Measurements from ENCODE around the gene AKR7A3. TPM values are rescaled to one million over a fixed set of nuclear protein-coding genes. Genes with fewer than 3 reads are reported as not detected.
"Not testable (repeated sequence)": the region's sequence is repeated elsewhere in the genome, so short reads cannot be mapped to it uniquely, and the experiment has no call there.

AKR7A3 gene
- total RNA-seq, 1 donor from 2014 or later = 2.1 TPM

DNA sequence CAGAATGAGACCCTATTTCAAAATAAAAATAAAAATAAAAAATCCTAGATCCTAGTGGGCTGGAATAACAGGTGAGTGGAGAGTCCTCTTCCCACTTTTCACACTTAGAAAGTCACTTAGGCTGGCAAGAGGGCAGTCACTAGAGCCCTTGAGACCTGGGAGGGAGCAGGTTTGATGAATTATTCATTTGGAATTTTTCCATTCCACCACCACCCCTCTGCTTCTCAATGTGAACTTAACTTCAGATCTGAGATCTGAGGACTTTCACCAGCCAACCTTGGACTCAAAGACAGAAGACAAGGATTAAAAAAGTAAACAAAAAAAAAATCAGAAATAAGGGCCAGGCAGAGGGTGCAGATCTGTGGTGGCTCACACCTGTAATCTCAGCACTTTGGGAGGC, 16.5 kb downstream of the AKR7A3 start:
- Mint-ChIP-seq H3K36me3 (ENCODE audit: insufficient read depth) (peaks cover 3% of the 10 kb centered on the region), H3K27me3 (no peaks in the 10 kb centered on the region), H3K9me3 (ENCODE audit: low read depth) (peaks cover 5% of the 10 kb centered on the region), H3K4me1 (ENCODE audit: low read depth) (peaks cover 6% of the 10 kb centered on the region), H3K27ac (no peak overlapping the region), H3K4me3 (ENCODE audit: low read depth) (no peak overlapping the region)
- no peak for DNase-seq (ENCODE audit: low spot score, unreplicated experiment)
- TF ChIP-seq, protein P1, sequence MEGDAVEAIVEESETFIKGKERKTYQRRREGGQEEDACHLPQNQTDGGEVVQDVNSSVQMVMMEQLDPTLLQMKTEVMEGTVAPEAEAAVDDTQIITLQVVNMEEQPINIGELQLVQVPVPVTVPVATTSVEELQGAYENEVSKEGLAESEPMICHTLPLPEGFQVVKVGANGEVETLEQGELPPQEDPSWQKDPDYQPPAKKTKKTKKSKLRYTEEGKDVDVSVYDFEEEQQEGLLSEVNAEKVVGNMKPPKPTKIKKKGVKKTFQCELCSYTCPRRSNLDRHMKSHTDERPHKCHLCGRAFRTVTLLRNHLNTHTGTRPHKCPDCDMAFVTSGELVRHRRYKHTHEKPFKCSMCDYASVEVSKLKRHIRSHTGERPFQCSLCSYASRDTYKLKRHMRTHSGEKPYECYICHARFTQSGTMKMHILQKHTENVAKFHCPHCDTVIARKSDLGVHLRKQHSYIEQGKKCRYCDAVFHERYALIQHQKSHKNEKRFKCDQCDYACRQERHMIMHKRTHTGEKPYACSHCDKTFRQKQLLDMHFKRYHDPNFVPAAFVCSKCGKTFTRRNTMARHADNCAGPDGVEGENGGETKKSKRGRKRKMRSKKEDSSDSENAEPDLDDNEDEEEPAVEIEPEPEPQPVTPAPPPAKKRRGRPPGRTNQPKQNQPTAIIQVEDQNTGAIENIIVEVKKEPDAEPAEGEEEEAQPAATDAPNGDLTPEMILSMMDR (IDR thresholded peaks at IDR 0.05; ENCODE audit: unreplicated experiment) = no peak

DNA sequence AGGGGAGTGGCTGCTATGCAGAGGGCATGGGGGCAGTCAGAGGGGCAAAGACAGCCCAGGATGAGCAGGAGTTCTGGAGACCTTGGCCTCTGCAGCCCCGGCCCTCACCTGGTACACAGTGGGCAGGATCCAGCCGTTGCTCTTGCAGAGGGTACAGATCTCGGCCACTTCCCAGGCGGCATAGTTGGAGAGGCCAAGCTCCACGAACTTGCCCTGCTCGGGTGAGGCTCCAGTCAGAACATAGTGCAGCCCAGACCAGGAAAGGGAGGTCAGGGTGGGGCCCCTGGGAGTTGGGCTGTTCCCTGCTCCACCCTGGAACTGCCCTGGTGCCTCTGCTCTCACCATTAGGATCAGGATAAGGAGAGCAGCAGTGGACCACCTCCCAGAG, 18.2 kb downstream of the AKR7A3 start:
- not testable (repeated sequence) for DNase-seq (ENCODE audit: low spot score, unreplicated experiment); H3K9me3 Mint-ChIP-seq (ENCODE audit: low read depth); H3K36me3 Mint-ChIP-seq (ENCODE audit: insufficient read depth); H3K27ac Mint-ChIP-seq; H3K4me3 Mint-ChIP-seq (ENCODE audit: low read depth); H3K27me3 Mint-ChIP-seq; H3K4me1 Mint-ChIP-seq (ENCODE audit: low read depth)

DNA sequence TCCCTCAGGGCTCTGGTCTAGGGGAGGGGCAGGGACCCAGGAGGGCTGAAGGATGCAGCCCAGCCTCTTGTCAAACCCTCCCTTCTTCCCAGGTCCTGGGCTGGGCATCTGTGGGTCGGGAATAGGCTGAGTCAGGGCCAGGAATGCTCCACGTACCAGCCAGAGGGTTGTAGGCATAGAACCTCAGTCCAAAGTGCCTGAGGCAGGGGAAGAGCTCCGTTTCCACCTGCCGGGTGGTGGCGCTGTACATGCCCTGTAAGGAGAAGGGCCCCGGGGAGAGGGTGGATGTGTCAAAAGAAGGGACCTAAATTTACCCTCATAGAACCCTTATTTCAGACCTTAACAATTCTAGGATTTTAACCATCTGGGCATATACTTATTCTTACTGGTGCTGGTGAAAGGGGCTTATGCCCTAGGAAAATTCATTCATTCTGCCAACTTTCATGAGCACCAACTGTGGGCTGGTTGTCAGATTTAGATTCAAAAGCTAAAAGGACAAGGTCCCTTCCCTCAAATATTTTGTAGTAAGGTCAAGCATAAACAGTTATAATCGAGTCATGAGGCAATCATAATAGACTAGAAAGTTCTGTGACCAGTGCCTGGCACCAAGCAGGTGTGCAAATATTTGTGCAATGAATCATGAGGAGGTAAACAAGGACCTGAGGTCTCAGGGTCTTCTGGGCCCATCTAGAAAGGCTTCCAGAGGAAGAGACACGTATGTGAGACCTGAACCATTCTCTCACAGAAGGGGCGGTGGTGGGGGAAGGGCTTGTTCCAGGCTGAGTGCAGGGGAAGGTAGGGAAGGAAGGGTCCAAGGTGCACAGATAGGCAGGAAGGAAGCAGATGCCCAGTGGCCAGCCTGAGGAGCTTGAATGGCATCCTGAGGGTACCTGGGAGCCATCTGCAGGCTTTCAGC, 18.9 kb downstream of the AKR7A3 start:
- peak overlapping the region; percentile 71 for H3K27ac Mint-ChIP-seq
- not testable (repeated sequence) for H3K27me3 Mint-ChIP-seq; H3K4me1 Mint-ChIP-seq (ENCODE audit: low read depth); H3K4me3 Mint-ChIP-seq (ENCODE audit: low read depth); H3K9me3 Mint-ChIP-seq (ENCODE audit: low read depth); H3K36me3 Mint-ChIP-seq (ENCODE audit: insufficient read depth); DNase-seq (ENCODE audit: low spot score, unreplicated experiment)

DNA sequence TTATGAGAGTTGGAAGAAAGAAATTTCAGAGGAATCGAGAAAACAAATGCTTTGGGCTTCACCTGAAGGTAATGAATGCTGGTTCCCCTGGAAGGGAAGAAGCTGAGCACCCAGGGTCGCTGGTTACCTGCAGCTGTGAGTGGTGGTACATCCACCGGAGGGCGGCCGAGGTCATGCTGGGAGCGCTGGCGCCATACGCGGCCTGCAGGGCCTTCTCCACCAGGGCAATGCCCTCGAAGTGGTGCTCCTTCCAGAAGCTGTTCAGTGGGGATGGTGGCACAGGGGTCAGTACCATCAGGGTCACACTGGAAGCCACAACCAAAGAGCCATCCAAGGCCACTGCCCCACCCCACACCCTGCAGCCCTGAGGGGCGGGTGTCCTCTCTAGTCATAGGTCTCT, 20.1 kb downstream of the AKR7A3 start:
- DNase-seq (ENCODE audit: low spot score, unreplicated experiment) = no peak
- Mint-ChIP-seq H3K4me1 (ENCODE audit: low read depth) (peaks cover 6% of the 10 kb centered on the region), H3K27ac (peak overlapping the region; percentile 29), H3K36me3 (ENCODE audit: insufficient read depth) (no peaks in the 10 kb centered on the region), H3K9me3 (ENCODE audit: low read depth) (no peaks in the 10 kb centered on the region), H3K27me3 (no peaks in the 10 kb centered on the region), H3K4me3 (ENCODE audit: low read depth) (no peak overlapping the region)
- TF ChIP-seq, protein P1 (IDR thresholded peaks at IDR 0.05; ENCODE audit: unreplicated experiment) = no peak

DNA sequence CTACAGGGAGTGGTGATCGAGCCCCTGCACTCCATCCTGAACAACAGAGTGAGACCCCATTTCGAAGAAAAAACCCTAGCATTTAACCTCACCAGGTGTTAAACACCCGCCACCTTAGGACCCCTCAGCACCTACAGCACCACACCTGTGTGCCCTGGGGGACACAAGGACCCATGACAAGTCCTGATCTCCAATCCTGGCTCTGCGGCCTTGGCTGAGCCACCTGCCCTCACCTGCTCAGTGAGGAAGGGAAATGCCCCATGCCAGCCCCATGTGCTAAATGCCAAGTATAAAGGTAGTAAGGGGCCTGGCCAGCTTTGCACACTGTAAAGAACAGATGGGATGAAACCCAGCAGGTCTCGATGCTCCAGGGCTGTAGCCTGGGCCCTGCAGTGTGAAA, 25.8 kb downstream of the AKR7A3 start:
- peaks cover 5% of the 10 kb centered on the region for H3K36me3 Mint-ChIP-seq (ENCODE audit: insufficient read depth)
- TF ChIP-seq, protein P1 (IDR thresholded peaks at IDR 0.05; ENCODE audit: unreplicated experiment) = no peak
- H3K9me3 Mint-ChIP-seq (ENCODE audit: low read depth) = no peaks in the 10 kb centered on the region

DNA sequence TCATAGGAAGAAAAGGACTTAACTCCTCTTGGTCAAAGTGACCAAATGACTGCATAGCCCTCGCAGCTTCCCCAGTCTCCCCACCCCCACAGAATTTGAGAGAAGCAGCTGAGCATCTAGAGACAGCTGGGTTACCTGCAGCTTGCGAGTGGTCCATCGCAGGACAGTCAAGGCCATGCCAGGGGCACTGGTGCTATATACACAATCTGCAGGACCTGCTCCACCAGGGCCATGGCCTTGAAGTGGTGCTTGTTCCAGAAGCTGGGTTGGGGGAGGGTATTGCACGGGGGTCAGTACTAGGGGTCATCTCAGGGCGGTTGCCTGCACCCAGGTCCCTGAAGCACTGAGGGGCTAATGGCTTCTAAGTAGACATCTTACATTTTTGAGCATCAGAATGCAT, 26.5 kb downstream of the AKR7A3 start:
- H3K36me3 Mint-ChIP-seq (ENCODE audit: insufficient read depth) = peaks cover 8% of the 10 kb centered on the region
- no peak overlapping the region for H3K27ac Mint-ChIP-seq
- H3K27me3 Mint-ChIP-seq = no peaks in the 10 kb centered on the region
- no peak for DNase-seq (ENCODE audit: low spot score, unreplicated experiment)
- TF ChIP-seq, protein P1 (IDR thresholded peaks at IDR 0.05; ENCODE audit: unreplicated experiment) = no peak
- H3K4me1 Mint-ChIP-seq (ENCODE audit: low read depth) = no peaks in the 10 kb centered on the region
- no peak overlapping the region for H3K4me3 Mint-ChIP-seq (ENCODE audit: low read depth)
- H3K9me3 Mint-ChIP-seq (ENCODE audit: low read depth) = no peaks in the 10 kb centered on the region

More for the DNA sequence above, 25.8 kb downstream of the AKR7A3 start:
- Mint-ChIP-seq H3K4me3 (ENCODE audit: low read depth) (no peak overlapping the region), H3K27me3 (no peaks in the 10 kb centered on the region), H3K27ac (no peak overlapping the region), H3K4me1 (ENCODE audit: low read depth) (no peaks in the 10 kb centered on the region)
- no peak for DNase-seq (ENCODE audit: low spot score, unreplicated experiment)

All from progenitor cell of endocrine pancreas (in vitro differentiated cells).